ENCODE results near the gene RPL36.

GRCh38 chr19:5697890-5698634, 8.0 kb downstream of the RPL36 start:
- TF ChIP-seq EZH2 (IDR thresholded peaks at IDR 0.05; ENCODE audit: low read length) (no peak), CTCF (optimal IDR thresholded peaks at IDR 0.05 in 1 of 3, IDR thresholded peaks at IDR 0.05 in 1 of 3, conservative IDR thresholded peaks at IDR 0.05 in 1 of 3; ENCODE audit: extremely low read depth in 1 of 3, insufficient read depth in 2 of 3, low read length in 3 of 3) (no peak)
